Endodermal cell (in vitro differentiated cells): Measurements from ENCODE around the gene GAS7. TPM values are rescaled to one million over a fixed set of nuclear protein-coding genes. Genes with fewer than 3 reads are reported as not detected.
A peak's percentile ranks its signal among the peaks of the same experiment; 100 is the strongest.

Source experiments
- DNase-seq: peaks from one replicate; pipeline ENCODE4 v3.0.0-alpha.2; 2017
- H3K27ac ChIP-seq: 2 replicates; pipeline ENCODE4 v1.5.1; 2013; ENCODE audit warnings: mild to moderate bottlenecking, low read depth, low read length, moderate library complexity
- H3K27me3 ChIP-seq: 2 replicates; pipeline ENCODE4 v1.6.1; 2013; ENCODE audit warnings: mild to moderate bottlenecking, low read length, moderate library complexity; ENCODE audit not compliant: insufficient read depth, control insufficient read depth, poor library complexity, severe bottlenecking
- H3K36me3 ChIP-seq: 2 replicates; pipeline ENCODE4 v1.7.0; 2013; ENCODE audit warnings: mild to moderate bottlenecking, low read length, moderate library complexity; ENCODE audit not compliant: control insufficient read depth, insufficient read depth
- H3K4me1 ChIP-seq: one replicate; pipeline ENCODE4 v1.7.0; 2013; ENCODE audit warnings: low read length; ENCODE audit not compliant: control insufficient read depth, insufficient read depth
- H3K4me3 ChIP-seq: 2 replicates; pipeline ENCODE4 v1.5.1; 2013; ENCODE audit warnings: mild to moderate bottlenecking, low read length, moderate library complexity
- H3K9ac ChIP-seq: 2 replicates; pipeline ENCODE4 v1.6.1; 2013; ENCODE audit warnings: mild to moderate bottlenecking, low read length, moderate library complexity; ENCODE audit not compliant: poor library complexity, severe bottlenecking; ENCODE audit errors: extremely low read depth
- H3K9me3 ChIP-seq: 2 replicates; pipeline ENCODE4 v1.6.1; 2013; ENCODE audit warnings: mild to moderate bottlenecking, low read length, moderate library complexity; ENCODE audit not compliant: control insufficient read depth
- H3K27ac Mint-ChIP-seq: 2 replicates; pipeline ENCODE4 v1.8.0; 2020; ENCODE audit warnings: mixed read lengths
- H3K27me3 Mint-ChIP-seq: 2 replicates; pipeline ENCODE4 v1.8.0; 2021; ENCODE audit warnings: mild to moderate bottlenecking, mixed read lengths; ENCODE audit not compliant: insufficient read depth
- H3K36me3 Mint-ChIP-seq: 2 replicates; pipeline ENCODE4 v1.8.0; 2020; ENCODE audit warnings: low read depth, mixed read lengths
- H3K4me1 Mint-ChIP-seq: 2 replicates; pipeline ENCODE4 v1.8.0; 2020; ENCODE audit warnings: mixed read lengths
- H3K4me3 Mint-ChIP-seq: 2 replicates; pipeline ENCODE4 v1.8.0; 2020; ENCODE audit warnings: mild to moderate bottlenecking, moderate library complexity, mixed read lengths
- H3K9me3 Mint-ChIP-seq: 2 replicates; pipeline ENCODE4 v1.8.0; 2020; ENCODE audit warnings: mild to moderate bottlenecking, mixed read lengths
- WGBS, 2 experiments: methylation state at CpG; one replicate each; pipeline versions ENCODE4 v1.1.5 to v1.1.7; 2013; ENCODE audit warnings: missing lambda C conversion rate in 2 of 2, mixed read lengths in 1 of 2; ENCODE audit not compliant: insufficient coverage in 1 of 2, insufficient read length in 1 of 2; 5-methylcytosine and 5-hydroxymethylcytosine counted together
- total RNA-seq, 2 donors: library from RNA; stranded (reverse); fragmentation: NEBNext Ultra II Directional in 1 of 2; extraction: Animal tissue kit (Norgen Biotek cat#: 25700) in 1 of 2; gene quantifications; 2 replicates in 1 of 2; 3 replicates in 1 of 2; pipeline ENCODE4 v1.2.1, GENCODE V29; 2021
- TF ChIP-seq, protein P1 (sequence below): fragments of 200-600 bp; sonication (generic); conservative IDR thresholded peaks from 2 replicates; pipeline ENCODE4 v1.5.0; 2021; ENCODE audit warnings: antibody characterized with exemption, mild to moderate bottlenecking

The GAS7 gene
- total RNA-seq, 2 donors from 2014 or later: 8.6 to 14.7 TPM

DNA sequence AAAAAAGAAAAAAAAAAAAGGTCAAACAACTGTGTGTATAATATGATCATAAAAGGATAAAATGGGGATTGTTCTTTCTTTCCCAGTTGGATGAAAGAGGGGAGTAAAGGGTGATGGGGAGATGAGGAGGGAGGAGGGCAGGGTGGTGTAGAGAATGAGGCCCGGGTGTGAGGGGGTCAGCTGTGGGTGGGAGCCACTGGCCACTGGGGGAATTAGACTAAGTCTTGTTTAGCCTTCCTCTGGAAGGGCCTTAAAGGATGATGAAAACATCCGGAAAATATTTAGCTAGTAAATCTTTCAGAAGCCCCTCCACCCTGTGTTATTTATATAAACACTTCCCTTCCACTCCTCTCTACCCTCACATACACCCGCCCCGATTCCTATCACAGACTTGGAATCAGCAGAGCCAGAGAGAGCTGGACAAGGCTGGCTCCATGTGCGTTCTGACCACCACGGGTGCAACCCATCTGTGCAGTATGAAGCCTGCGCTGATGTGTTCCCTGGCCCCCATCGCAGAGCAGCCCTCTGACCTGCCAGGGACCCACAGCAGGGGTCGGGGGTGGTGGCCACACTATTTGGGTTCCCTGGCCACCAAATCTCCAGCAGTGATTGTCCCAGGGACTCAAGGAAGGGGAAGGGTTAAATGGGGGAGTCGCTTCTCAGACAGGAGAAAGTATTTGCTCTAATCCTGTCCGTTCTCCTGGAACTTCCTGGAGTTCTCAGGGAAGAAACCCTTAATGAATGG is 72.7 kb downstream of the GAS7 start:
- H3K4me1 Mint-ChIP-seq: peaks cover 31% of the 10 kb centered on the region
- no peaks in the 10 kb centered on the region for H3K27me3 Mint-ChIP-seq
- H3K27ac ChIP-seq: no peak overlapping the region
- WGBS, 2 experiments: 84 to 86% methylated on average over 7 to 11 of the region's 11 CpGs
- H3K27ac Mint-ChIP-seq: peak overlapping the region; percentile 83
- H3K36me3 Mint-ChIP-seq: no peaks in the 10 kb centered on the region
- peaks cover 15% of the 10 kb centered on the region for H3K4me1 ChIP-seq
- no peak overlapping the region for H3K4me3 Mint-ChIP-seq
- no peaks in the 10 kb centered on the region for H3K27me3 ChIP-seq
- TF ChIP-seq, protein P1, sequence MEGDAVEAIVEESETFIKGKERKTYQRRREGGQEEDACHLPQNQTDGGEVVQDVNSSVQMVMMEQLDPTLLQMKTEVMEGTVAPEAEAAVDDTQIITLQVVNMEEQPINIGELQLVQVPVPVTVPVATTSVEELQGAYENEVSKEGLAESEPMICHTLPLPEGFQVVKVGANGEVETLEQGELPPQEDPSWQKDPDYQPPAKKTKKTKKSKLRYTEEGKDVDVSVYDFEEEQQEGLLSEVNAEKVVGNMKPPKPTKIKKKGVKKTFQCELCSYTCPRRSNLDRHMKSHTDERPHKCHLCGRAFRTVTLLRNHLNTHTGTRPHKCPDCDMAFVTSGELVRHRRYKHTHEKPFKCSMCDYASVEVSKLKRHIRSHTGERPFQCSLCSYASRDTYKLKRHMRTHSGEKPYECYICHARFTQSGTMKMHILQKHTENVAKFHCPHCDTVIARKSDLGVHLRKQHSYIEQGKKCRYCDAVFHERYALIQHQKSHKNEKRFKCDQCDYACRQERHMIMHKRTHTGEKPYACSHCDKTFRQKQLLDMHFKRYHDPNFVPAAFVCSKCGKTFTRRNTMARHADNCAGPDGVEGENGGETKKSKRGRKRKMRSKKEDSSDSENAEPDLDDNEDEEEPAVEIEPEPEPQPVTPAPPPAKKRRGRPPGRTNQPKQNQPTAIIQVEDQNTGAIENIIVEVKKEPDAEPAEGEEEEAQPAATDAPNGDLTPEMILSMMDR: no peak
- DNase-seq: peak; percentile 69
- no peaks in the 10 kb centered on the region for H3K36me3 ChIP-seq
- no peak overlapping the region for H3K9ac ChIP-seq
- no peaks in the 10 kb centered on the region for H3K9me3 ChIP-seq
- no peaks in the 10 kb centered on the region for H3K9me3 Mint-ChIP-seq
- no peak overlapping the region for H3K4me3 ChIP-seq

GRCh38 chr17:10123093-10123492 is 75.3 kb downstream of the GAS7 start:
- H3K4me1 Mint-ChIP-seq: peaks cover 52% of the 10 kb centered on the region
- no peaks in the 10 kb centered on the region for H3K27me3 Mint-ChIP-seq
- no peak overlapping the region for H3K4me3 Mint-ChIP-seq
- DNase-seq: peak; percentile 44
- Histone ChIP-seq H3K36me3 (no peaks in the 10 kb centered on the region), H3K4me3 (no peak overlapping the region), H3K9me3 (no peaks in the 10 kb centered on the region), H3K9ac (no peak overlapping the region), H3K27ac (no peak overlapping the region), H3K27me3 (no peaks in the 10 kb centered on the region), H3K4me1 (peaks cover 12% of the 10 kb centered on the region)
- no peaks in the 10 kb centered on the region for H3K9me3 Mint-ChIP-seq
- no peaks in the 10 kb centered on the region for H3K36me3 Mint-ChIP-seq
- 87 to 95% methylated on average over 2 of the region's 2 CpGs for WGBS, 2 experiments
- TF ChIP-seq, protein P1: no peak
- H3K27ac Mint-ChIP-seq: no peak overlapping the region

- Mint-ChIP-seq H3K4me3 (no peak overlapping the region), H3K4me1 (peaks cover 55% of the 10 kb centered on the region), H3K9me3 (peaks cover 1% of the 10 kb centered on the region), H3K27me3 (no peaks in the 10 kb centered on the region), H3K27ac (peak overlapping the region; percentile 8), H3K36me3 (no peaks in the 10 kb centered on the region)
- Histone ChIP-seq H3K4me1 (peaks cover 3% of the 10 kb centered on the region), H3K9ac (no peak overlapping the region), H3K36me3 (no peaks in the 10 kb centered on the region), H3K27me3 (no peaks in the 10 kb centered on the region), H3K27ac (no peak overlapping the region), H3K4me3 (no peak overlapping the region), H3K9me3 (no peaks in the 10 kb centered on the region)
- DNase-seq: peak; percentile 65
- TF ChIP-seq, protein P1: no peak
- WGBS, 2 experiments: 85 to 88% methylated on average over 10 to 17 of the region's 17 CpGs
Measured at GRCh38 chr17:10121971-10122707, 76.3 kb downstream of the GAS7 start.
